GM21717 (cell line): ENCODE measurements around the gene PEX14.

Experiments
- ATAC-seq: cut with Tn5 transposase; IDR thresholded peaks from one replicate; pipeline ENCODE4 v1.9.1; 2021; ENCODE audit warnings: mild to moderate bottlenecking, moderate library complexity; ENCODE audit not compliant: unreplicated experiment

The PEX14 gene

DNA sequence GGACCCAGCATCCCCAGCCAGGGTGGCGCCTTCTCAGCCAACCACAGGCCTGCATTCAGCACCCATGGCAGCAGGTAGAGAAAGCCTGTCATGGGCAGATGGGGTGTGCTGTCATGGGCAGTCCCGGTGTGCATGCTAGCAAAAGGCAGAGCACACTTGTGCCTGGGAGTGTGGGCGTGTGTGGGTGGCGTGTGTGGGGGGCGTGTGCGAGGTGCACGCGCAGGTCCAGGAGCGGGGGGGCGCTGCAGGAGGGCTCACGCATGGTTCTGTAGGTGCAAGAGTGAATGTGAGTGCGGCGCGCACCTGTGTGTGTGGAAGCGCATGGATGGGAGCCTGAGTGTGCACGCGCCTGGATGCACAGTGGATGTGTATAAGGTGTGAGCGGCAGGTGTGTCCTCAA, 184.5 kb downstream of the PEX14 start:
- ATAC-seq: no peak

DNA sequence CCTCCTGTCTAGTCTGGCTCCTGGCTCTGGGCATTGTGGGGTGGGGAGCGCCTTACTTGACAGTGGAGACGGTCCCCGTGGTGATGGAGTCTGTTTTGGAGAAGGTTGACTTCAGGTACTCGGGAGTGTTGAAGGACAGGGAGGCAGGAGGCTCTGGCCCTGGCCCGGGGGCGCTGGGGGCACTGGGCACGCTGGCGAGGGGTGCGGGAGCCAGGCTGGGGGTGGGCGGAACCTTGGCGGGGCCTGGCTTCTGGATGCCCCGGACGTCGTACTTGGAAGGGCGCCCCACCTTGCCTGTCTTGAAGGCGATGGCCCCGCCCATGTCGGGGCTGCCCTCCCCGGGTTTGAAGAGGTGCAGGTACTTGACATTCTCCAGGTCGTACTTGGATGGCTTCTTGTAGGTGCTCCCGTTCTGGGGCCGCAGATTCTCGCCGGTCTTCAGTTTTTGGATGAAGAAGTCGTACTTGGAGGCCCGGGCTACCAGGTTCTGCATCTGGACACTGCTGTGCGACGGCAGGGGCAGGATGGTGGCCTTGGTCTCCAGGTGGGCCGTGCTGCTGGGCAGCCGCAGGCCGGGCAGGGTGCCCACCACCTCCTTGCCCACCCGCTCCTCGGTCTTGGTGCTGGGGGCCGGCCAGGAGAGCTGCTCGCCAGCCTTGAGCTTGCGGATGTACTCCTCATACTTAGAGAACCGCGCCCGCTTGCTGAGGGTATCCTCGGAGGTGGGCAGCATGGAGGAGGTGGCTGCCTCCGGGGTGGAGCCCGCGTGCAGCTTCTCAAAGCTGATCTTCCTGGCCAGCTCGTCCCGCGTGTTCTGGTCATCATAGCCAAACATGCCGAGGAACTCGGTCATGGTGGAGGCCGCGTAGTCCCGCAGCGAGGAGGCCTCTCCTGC, 185.1 kb downstream of the PEX14 start:
- no peak for ATAC-seq

- ATAC-seq: no peak
Measured at GRCh38 chr1:10661453-10661852, 186.7 kb downstream of the PEX14 start.

GRCh38 chr1:10662090-10662688, 187.4 kb downstream of the PEX14 start:
- ATAC-seq: no peak

GRCh38 chr1:10662824-10663677, 188.3 kb downstream of the PEX14 start:
- no peak for ATAC-seq

DNA sequence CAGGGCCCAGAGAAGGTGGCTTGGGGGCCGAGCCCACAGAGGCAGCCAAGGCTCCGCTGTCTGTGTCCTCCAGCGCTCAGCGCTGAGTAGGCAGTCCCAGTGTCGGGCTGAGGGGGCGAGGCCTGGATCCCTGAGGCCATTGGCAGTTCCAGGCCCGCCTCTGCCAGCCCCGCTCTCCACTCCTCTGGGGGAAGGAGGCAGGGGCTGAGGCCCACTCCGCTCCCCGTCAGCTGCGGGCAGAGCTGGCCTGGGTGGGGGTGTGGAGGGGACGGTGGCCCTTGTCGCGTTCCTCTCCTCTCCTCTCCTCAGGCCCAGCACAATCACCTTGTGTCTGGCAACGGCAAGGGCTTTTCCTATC, 188.9 kb downstream of the PEX14 start:
- no peak for ATAC-seq

DNA sequence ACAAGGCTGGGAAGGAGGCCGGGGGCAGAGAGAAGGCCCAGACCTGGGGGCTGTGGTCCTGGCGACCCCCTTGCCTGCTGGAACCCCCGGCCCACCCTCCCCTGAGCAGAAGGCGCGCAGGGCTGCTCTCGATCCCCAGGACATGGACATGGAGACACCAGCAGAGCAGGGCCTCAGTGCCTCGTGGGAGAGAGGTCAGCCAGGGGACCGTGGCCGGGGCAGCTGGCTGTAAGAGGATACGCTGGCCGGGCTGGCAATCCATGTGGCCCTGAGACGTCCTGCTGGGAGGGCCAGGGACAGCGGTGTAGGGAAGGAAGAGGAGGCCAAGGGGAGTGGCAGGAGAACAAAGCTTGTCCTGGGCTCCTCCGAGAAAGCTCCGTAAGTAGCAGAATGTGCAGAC, 189.5 kb downstream of the PEX14 start:
- no peak for ATAC-seq

- ATAC-seq: no peak
Measured at GRCh38 chr1:10665226-10665625, 190.5 kb downstream of the PEX14 start.

- ATAC-seq: no peak
Measured at GRCh38 chr1:10665930-10666850, 191.4 kb downstream of the PEX14 start.

DNA sequence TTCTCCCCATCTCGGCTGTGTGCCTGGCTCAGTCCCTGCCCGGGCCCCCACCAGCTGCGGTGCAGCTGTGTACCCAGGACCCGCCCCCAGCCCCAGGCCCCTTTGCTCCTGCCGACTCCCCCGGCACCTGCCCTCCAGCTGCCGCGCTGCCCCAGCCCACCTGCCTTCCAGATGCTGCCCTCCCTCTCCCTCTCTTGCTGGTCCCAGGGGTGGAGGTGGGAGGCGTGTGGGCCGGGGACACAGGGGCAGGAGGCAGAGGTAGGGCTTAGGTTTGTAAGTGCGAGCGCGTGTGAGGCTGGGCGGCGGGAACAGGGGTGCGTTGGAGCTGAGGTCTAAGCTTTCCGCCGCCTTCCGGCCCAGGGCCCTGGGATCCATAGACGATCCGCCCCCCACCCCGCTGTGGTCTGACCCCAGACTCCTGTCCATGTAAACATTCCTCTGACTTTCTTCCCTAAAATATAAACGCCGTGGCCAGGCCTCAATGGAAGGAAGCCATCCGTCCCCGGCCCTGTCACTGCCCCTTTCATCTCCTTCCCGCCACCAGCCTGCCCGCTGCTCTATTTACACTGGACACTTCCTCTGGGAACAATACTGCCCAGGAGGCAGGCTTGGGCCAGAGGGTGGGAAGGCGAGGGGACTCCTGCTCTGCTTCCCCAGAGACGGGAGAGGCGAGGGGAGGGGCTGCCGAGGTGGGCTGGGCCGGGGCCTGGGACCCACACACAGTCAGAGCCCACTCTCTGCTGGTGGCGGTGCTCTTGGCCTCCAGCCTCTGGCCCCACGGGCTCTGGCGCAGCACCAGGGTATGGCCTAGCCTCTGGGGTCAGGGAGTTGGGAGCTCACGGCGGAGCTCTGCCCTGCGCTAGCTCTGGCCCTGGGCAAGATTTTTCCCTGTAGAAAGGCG, 193.4 kb downstream of the PEX14 start:
- ATAC-seq: no peak

- no peak for ATAC-seq
Measured at GRCh38 chr1:10669570-10669969, 194.8 kb downstream of the PEX14 start.

DNA sequence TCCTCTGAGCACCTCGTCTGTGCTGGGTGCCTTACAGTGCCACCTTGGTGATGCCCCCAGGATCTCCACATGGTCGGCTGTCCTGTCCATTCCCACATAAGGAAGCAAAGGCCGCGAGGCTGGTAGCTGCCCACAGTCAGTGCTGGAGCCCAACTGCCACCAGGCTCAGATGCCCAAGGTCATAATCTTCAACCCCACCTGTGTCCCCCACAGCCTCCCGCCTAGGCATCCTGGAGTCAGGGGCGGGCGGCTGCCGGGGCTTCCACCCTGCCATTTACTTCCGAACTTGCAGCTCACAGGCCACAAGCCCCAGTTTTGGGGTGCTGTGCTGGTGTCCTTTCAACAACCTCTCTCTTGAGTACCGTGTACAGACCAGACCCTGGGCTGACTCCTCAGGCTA, 195.4 kb downstream of the PEX14 start:
- ATAC-seq: no peak

- ATAC-seq: no peak
Measured at GRCh38 chr1:10671090-10671489, 196.3 kb downstream of the PEX14 start.

DNA sequence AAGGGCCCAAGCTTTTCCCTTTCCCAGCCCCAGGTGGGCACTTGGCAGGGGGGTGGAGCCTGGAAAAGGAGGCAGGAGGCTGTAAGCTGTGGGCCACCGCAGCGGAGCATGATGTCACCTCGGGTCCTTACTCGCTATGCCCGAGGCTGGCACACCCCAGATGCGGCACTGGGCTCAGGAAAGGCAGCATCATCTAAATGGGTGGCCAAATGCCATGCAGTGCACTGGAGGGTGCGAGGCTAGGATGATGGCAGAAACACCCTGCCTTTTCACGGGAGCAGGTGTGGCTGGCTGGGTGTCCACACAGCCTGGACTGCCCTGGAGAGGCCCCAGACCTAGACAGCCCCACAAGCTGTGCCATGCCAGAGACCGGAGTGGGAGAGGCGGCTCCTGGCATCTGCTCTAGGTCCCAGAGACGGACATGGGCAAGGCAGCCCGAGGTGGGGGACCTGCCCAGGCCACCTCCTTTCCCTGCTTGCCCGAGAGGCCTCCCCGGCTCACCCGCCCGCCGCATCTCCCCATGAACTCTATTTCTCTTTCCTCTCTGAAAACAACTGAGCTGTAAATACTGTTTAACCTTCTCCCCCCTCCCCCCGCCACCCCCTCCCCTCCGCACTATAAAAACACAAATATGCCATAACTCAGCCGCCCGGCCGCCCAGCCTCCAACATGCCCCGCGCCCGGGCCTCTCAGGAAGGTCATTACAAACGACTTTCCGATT, 197.0 kb downstream of the PEX14 start:
- no peak for ATAC-seq

DNA sequence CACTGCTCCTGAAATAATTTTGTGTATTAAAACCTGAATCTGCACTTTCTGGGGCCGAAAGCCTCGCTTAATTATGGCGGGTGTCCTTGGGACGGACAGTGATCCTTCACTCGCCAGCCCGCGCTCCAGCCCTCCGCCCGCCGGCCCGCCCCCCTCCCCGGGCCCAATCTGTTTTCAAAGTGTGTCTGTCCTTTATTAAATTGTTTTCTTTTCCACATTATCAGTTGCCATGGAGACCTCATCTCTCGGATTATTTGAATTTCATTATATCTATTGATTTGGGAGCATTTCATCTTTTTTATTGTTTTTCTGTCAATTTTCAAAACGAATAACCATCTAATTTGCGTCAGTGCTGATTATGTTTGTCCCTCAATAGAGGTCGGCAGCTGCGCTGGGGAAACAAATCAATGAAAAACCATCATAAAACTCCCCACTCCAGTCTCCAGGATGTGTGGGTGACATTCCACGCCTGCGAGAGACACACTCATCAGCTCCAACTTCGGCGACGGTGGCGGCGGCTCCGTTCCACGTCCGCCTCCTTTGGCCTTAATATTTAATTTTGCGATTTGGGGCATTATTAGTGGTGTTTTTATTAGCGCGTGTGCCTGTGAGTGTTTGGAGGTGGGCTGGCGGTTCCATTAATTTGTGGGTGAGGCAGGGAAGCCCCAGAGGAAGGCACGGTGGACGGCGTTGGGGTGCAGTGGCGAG, 197.7 kb downstream of the PEX14 start:
- no peak for ATAC-seq

GRCh38 chr1:10673109-10673711, 198.5 kb downstream of the PEX14 start:
- ATAC-seq: no peak

- no peak for ATAC-seq
Measured at GRCh38 chr1:10674222-10674621, 199.5 kb downstream of the PEX14 start.
